Measurements from ENCODE around the gene STK32A. TPM values are rescaled to one million over a fixed set of nuclear protein-coding genes. Genes with fewer than 3 reads are reported as not detected.

The STK32A gene
- polyA plus RNA-seq, 12 donors = 0.16 to 1.1 (median 0.44) TPM; not detected in 2

DNA sequence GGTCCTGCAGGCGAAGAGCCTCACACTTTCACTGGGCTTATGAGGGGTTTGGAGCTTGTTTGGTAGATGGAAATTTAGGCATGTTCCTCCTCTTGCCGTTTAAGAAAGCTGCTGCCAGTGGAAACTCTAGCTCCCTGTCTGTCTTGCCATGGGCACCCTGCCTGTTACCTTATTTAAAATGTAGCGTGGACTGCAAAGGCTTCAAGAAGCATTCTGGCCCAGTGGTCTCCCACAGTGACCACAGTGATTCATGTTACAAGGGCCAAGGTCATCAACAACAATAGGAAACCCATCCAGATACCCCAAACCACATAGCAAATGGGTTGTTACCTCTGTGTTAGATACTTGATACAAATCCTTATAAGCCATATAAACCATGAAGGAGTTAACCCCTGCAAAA, 178.4 kb downstream of the STK32A start:
- DNase-seq = no peak

DNA sequence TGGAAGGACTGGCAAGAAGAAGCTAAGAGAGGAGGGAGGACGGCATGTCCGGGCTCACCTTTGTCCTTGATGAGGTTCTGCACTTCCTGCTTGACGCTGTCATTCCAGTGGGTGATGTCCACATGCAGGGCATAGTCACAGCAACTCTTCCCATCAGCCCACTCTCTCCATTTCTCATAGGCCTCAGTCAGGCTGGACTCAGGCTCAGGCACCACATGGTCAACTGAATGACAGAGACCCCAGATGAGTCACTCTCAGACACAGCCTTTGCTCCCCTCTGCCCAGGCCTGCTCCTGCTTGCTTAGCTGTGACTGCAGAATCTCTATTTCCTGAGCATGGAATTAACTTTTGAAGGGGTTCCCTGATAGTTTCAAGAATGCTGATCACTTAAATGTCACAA, 180.8 kb downstream of the STK32A start:
- DNase-seq = no peak

DNA sequence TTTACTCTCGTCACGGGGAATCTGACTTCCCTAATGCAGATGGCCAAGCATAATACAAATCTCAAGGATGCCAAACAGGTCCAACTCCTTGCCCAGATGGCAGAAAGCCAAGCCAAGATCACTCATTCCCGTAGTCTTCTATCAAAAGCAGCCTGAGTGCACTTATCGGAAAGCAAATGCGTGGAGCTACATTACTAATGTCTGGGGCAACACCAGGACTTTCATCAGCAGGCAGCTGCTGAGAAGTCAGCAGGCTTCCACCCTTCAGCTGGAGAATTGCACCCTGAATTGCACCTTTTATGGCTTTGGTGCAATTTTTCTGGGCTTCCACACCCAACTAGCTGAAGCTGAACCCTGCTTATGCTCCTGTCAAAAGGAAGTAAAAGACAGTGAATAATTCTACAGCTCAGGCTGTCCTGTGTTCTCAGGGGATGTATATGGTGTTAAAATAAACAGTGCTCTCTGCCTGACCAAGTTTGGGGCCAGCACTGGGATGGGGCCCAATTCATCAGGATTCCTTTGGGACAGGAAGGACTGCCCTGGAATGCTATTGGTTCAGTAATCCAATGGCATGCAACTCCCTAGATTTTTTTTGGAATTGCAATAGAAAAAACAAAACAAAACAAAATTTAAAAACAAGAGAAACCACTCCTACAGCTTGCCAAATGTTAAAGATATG, 182.4 kb downstream of the STK32A start:
- peak; percentile 61 for DNase-seq

DNA sequence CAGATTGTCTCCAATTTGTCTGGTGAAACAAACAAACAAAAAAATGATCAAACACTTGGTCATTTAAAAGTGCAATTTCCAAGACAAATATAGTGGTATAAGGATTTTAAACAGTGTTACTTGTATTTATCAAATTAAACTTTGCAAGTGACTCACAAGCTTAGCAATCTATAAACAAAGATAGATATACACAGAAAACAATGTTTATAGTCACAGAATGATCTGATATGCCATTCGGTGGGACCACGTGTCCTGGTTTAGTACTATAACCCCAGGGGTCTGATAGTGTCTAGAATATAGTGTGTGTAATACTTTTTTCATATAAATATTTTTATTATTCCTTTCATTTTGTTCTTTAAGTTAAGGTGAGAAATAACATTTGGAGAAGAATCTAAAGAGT, 183.8 kb downstream of the STK32A start:
- no peak for DNase-seq

DNA sequence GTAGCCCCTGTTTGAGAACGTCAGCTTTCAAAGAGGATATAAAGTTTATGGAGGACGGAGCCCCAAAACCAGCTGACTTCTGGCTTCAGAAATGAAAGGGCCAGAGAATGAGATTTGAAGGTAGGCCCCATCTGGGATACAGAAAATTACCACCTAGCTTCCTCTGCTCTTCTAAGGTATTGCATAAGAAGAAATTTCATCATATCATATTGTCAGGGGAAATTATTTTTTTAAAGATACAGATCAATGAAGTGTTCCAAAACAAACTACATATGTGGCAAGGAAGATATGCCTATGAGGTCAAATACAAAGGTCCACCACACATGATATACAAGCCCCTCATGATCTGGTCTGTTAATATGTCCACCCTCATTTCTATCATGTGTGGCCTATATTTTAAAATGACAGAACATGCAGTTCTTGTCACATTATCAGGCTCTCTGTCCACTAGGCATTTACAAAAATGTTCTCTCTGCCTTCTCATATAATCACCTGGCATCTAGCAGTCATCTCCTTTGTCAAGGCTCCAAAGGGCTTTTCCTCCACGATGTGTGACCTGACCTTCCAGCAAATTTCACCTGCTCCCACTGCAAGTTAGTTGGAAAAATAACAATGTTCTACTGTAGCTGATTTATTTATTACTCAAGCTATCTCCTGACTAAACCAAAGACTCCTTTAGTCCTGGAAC, 192.0 kb downstream of the STK32A start:
- no peak for DNase-seq

DNA sequence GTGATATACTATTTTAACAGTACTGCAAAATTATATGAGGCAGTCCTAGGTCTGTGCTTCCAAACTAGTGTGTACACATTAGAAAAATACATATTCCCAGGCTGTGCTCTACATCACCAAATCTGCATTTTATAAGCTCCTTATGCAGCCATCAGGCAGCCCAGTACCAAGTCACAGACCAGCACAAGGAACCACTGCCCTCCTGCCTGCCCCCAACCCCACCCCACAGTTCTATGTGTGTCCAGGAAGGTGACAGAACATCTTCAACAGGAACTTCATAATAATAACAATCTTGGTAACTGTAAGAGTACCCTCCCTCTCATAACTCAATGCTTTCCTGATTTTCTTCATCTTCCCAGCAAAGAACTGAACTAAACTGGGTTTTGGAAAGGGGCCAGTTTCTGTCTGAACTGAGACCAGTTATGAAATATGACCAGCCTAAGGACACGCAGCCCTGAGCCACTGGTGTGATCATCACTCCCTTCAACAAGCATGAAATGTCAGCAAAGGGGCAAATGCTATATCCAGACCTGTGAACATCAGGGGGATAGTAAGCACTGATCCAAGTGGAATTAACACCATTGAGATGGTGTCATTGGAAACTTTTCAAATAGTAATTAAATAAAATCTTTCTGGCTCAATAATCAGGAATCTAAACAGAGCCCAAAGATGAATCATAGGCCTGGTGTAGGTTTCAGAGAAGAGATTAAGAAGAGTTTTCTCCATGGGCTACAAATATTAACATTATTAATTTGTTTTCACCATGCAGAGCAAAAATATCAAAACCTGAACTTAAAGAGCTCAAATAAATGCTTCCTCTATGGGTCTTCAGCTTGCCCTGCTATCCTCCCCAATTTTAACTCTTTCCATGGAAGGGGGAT, 192.9 kb downstream of the STK32A start:
- no peak for DNase-seq

DNA sequence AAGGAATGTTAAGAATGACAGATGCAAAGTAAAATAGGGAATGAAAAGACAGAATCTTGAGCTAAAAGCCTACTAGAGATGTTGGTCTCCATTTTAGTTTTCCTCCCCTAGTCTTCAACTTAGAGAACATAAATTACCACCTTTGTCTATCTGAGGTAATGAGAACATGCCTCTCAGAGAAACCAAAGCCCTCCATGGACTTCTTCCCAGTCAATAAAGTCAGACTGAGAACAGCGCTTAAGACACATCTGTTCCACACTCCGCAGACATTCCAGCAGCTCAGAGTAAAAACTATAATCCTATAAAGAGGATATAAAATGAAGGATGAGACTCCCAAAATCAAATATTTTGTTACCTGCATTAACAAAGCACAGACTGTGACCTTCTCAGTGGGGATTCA, 195.8 kb downstream of the STK32A start:
- no peak for DNase-seq

DNA sequence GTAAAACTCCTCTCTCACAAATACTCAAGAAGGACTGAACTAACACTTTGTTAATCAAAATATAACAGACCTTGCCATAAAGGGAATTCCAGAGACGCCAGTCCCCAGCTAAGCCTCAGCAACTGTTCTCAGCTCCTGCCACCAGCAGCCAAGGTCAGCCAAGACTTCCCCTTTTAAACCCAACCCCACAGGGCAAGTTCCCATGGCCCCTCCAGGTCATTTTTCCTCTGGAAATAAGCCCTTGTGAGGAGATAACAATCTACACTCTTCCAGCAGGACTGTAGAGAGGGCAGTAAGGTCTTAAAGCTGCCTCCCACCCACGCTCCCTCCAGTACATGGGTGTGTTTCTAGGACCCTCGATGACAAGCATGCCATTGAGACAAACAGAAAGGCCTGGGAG, 196.8 kb downstream of the STK32A start:
- DNase-seq = no peak

DNA sequence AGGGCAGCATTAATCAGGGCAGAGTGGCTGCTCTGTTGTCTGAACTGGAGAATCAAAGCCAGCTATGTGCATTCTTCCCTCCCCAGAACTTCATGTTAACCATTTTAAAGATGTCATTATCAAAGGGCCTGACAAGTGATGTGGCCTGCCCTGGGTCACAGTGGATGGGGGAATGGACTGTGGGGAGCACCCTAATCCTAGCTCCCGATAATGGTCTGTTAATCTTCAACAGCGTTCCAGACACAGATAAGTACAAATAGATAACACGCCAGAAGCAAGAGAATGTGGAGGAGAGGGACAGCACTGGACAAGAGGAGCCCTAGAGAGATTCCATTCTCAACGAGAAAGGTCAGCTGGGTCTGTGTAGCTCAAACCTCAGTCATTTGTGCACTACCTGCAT, 197.5 kb downstream of the STK32A start:
- DNase-seq = no peak

DNA sequence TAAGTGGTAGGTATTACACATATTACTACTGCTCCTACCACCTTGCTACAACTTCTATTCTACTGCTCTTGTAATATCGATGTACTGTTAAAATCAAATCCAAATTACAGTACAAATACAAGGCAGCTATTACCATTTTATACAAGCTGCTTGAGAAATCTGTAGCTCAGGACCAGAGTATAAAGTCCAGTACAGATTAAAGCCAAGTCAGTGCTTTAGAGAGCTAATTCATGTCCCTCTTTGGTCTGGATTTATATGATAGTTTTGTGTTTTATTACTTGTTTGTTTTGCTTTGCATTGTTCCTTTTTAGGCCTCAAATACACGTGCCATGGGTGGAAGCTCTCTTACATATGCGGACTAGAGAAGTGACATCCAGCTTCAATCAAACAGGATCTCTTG, 199.2 kb downstream of the STK32A start:
- DNase-seq = no peak

DNA sequence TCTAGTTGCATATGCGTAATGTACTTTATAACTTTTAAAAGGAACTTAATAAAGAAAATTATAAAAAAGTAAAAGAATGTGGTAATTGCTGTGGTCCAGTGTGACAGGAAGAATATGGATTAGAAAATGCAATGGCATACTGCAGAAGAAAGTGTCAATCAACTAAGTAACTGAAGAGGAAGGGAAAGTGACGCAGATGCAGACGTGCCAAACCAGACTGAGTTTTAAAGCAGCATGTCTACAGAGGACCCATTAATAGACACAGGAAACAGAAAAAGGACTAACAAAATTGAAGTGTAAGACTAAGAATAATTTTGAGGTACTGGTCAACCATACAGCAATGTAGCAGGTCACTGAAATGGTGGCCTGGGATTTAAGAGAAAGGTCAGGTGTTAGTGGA, 201.8 kb downstream of the STK32A start:
- DNase-seq = no peak

DNA sequence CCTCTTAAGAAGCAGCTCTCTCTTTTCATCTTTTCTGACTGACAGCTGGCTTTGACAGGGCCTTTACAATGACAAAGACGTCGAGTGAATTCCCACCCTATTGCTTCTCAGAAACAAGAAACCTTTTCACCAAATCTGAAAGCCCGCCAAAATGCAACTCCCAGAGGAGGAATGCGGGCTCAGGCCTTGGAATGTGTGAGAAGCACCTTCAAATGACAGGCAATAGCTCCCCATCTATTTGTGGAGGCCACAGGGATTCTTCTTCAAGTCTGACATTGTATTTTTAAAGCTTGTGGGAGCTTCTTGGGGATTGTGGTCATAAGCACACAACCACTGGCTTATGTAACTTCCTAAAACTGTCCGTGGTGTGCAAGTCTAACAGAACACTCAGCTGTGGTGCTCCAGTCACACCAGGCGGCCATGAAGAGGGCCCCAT, 202.4 kb downstream of the STK32A start:
- DNase-seq = no peak
